ENCODE data around the gene TRPM4.

The TRPM4 gene

DNA sequence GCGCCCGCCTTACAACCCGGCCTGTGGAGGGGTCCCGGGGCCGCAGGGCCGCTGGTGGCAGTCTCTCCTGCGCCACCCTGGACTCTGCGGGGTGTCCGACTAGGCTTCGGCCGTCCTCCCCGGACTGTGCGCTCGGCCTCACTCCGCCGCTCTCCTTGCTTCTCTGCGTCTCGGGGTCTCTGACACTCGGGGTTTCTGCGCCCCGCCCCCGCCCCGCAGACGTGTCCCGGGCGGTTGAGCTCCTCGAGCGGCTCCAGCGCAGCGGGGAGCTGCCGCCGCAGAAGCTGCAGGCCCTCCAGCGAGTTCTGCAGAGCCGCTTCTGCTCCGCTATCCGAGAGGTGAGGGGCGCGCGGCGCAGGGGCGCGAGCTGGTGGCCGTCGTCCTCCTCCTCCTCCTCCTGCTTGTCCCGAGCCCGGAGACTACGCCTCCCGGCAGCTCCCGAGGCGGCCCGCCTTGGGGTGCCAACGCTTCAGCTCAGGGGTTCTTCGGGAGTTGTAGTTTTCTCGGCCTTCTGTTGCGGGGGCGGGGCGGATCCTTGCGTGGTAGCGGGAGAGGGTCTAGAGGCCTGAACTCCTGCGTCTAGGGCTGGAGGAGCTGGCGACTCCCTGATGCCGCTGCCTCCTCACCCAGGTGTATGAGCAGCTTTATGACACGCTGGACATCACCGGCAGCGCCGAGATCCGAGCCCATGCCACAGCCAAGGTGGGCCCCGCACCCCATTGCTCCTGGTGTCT is 42.8 kb upstream of the TRPM4 start:
- H3K4me3 ChIP-seq (ENCODE audit: low read depth, low read length): peak overlapping the region; percentile 69
- H3K4me1 ChIP-seq (ENCODE audit: control insufficient read depth, insufficient read depth, low read length): peaks cover 15% of the 10 kb centered on the region
- ChIA-PET POLR2A (interaction anchor here (0.6 to 2.3 kb wide), 10 partner anchors 11 to 337 kb away, joined by 4 to 22 read pairs (median 6); partner anchors contain the start of genes GYS1, PIH1D1 and RUVBL2), CTCF (interaction anchor here (0.6 to 3.0 kb wide), 11 partner anchors 9 to 462 kb away, joined by 3 to 33 read pairs (median 7); partner anchors contain the start of genes GYS1 and RUVBL2)
- H3K9me3 ChIP-seq (ENCODE audit: control insufficient read depth, insufficient read depth, low read depth, low read length): no peaks in the 10 kb centered on the region
- peak overlapping the region; percentile 84; the same call in 1 of the 2 replicates for H3K27ac ChIP-seq (ENCODE audit: extremely low read depth, low read depth, low read length)
- peaks cover 0 to 10% of the 10 kb centered on the region in 2 experiments; a peak in 2 of 3 replicates for H3K36me3 ChIP-seq (ENCODE audit: control insufficient read depth in 2 of 2, insufficient read depth in 1 of 2, low read length in 2 of 2)
- no peak for TF ChIP-seq ZNF530 (tag by site-specific recombination; IDR thresholded peaks at IDR 0.05; ENCODE audit: low read depth)
- TF ChIP-seq ZNF501 (tag by site-specific recombination; IDR thresholded peaks at IDR 0.05): peak; percentile 56
- TF ChIP-seq IKZF3 (tag by site-specific recombination; IDR thresholded peaks at IDR 0.05): peak; percentile 59; the same call in 1 of the 2 replicates
- peak; percentile 65 for TF ChIP-seq ZIC2 (tag by site-specific recombination; IDR thresholded peaks at IDR 0.05)
- no peak for TF ChIP-seq ZNF169 (tag by site-specific recombination; IDR thresholded peaks at IDR 0.05)
- TF ChIP-seq KLF1 (tag by site-specific recombination; IDR thresholded peaks at IDR 0.05): peak; percentile 73
- TF ChIP-seq ZFHX2 (tag by site-specific recombination; conservative IDR thresholded peaks at IDR 0.05): peak; percentile 76
- TF ChIP-seq ZNF585B (tag by site-specific recombination; IDR thresholded peaks at IDR 0.05): no peak
- TF ChIP-seq, protein P1, sequence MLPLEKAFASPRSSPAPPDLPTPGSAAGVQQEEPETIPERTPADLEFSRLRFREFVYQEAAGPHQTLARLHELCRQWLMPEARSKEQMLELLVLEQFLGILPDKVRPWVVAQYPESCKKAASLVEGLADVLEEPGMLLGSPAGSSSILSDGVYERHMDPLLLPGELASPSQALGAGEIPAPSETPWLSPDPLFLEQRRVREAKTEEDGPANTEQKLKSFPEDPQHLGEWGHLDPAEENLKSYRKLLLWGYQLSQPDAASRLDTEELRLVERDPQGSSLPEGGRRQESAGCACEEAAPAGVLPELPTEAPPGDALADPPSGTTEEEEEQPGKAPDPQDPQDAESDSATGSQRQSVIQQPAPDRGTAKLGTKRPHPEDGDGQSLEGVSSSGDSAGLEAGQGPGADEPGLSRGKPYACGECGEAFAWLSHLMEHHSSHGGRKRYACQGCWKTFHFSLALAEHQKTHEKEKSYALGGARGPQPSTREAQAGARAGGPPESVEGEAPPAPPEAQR (tag by site-specific recombination; IDR thresholded peaks at IDR 0.05): no peak
- TF ChIP-seq ZNF335 (tag by site-specific recombination; conservative IDR thresholded peaks at IDR 0.05): peak; percentile 97
- peak; percentile 65; the same call in 1 of the 2 replicates for TF ChIP-seq ZNF423 (tag by site-specific recombination; IDR thresholded peaks at IDR 0.05)
- TF ChIP-seq, protein P2, sequence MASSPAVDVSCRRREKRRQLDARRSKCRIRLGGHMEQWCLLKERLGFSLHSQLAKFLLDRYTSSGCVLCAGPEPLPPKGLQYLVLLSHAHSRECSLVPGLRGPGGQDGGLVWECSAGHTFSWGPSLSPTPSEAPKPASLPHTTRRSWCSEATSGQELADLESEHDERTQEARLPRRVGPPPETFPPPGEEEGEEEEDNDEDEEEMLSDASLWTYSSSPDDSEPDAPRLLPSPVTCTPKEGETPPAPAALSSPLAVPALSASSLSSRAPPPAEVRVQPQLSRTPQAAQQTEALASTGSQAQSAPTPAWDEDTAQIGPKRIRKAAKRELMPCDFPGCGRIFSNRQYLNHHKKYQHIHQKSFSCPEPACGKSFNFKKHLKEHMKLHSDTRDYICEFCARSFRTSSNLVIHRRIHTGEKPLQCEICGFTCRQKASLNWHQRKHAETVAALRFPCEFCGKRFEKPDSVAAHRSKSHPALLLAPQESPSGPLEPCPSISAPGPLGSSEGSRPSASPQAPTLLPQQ (tag by site-specific recombination; IDR thresholded peaks at IDR 0.05): peak; percentile 99
- TF ChIP-seq KLF9 (tag by site-specific recombination; IDR thresholded peaks at IDR 0.05; ENCODE audit: low read depth): peak; percentile 55; the same call in 1 of the 2 replicates
- peak; percentile 17; the same call in 1 of the 2 replicates for TF ChIP-seq YY2 (tag by site-specific recombination; IDR thresholded peaks at IDR 0.05)
- TF ChIP-seq ZNF138 (tag by site-specific recombination; IDR thresholded peaks at IDR 0.05; ENCODE audit: borderline replicate concordance): no peak
- TF ChIP-seq, protein P3, sequence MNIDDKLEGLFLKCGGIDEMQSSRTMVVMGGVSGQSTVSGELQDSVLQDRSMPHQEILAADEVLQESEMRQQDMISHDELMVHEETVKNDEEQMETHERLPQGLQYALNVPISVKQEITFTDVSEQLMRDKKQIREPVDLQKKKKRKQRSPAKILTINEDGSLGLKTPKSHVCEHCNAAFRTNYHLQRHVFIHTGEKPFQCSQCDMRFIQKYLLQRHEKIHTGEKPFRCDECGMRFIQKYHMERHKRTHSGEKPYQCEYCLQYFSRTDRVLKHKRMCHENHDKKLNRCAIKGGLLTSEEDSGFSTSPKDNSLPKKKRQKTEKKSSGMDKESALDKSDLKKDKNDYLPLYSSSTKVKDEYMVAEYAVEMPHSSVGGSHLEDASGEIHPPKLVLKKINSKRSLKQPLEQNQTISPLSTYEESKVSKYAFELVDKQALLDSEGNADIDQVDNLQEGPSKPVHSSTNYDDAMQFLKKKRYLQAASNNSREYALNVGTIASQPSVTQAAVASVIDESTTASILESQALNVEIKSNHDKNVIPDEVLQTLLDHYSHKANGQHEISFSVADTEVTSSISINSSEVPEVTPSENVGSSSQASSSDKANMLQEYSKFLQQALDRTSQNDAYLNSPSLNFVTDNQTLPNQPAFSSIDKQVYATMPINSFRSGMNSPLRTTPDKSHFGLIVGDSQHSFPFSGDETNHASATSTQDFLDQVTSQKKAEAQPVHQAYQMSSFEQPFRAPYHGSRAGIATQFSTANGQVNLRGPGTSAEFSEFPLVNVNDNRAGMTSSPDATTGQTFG (tag by site-specific recombination; IDR thresholded peaks at IDR 0.05; ENCODE audit: borderline replicate concordance): no peak
- TF ChIP-seq SP7 (tag by site-specific recombination; IDR thresholded peaks at IDR 0.05): peak; percentile 38; the same call in 1 of the 2 replicates
- TF ChIP-seq, protein P4, sequence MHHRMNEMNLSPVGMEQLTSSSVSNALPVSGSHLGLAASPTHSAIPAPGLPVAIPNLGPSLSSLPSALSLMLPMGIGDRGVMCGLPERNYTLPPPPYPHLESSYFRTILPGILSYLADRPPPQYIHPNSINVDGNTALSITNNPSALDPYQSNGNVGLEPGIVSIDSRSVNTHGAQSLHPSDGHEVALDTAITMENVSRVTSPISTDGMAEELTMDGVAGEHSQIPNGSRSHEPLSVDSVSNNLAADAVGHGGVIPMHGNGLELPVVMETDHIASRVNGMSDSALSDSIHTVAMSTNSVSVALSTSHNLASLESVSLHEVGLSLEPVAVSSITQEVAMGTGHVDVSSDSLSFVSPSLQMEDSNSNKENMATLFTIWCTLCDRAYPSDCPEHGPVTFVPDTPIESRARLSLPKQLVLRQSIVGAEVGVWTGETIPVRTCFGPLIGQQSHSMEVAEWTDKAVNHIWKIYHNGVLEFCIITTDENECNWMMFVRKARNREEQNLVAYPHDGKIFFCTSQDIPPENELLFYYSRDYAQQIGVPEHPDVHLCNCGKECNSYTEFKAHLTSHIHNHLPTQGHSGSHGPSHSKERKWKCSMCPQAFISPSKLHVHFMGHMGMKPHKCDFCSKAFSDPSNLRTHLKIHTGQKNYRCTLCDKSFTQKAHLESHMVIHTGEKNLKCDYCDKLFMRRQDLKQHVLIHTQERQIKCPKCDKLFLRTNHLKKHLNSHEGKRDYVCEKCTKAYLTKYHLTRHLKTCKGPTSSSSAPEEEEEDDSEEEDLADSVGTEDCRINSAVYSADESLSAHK (tag by site-specific recombination; IDR thresholded peaks at IDR 0.05): 0 out of 2 replicates have a peak, but pooled peaks have one; percentile 7
- 0 out of 2 replicates have a peak, but pooled peaks have one; percentile 52 for TF ChIP-seq ZFP37 (tag by site-specific recombination; IDR thresholded peaks at IDR 0.05)
- 0 out of 2 replicates have a peak, but pooled peaks have one; percentile 18 for TF ChIP-seq KLF10 (tag by site-specific recombination; IDR thresholded peaks at IDR 0.05)
- 0 out of 2 replicates have a peak, but pooled peaks have one; percentile 44 for TF ChIP-seq ZNF561 (tag by site-specific recombination; IDR thresholded peaks at IDR 0.05; ENCODE audit: borderline replicate concordance)
- TF ChIP-seq ZBTB17 (tag by site-specific recombination; IDR thresholded peaks at IDR 0.05): peak; percentile 85
- TF ChIP-seq, protein P5, sequence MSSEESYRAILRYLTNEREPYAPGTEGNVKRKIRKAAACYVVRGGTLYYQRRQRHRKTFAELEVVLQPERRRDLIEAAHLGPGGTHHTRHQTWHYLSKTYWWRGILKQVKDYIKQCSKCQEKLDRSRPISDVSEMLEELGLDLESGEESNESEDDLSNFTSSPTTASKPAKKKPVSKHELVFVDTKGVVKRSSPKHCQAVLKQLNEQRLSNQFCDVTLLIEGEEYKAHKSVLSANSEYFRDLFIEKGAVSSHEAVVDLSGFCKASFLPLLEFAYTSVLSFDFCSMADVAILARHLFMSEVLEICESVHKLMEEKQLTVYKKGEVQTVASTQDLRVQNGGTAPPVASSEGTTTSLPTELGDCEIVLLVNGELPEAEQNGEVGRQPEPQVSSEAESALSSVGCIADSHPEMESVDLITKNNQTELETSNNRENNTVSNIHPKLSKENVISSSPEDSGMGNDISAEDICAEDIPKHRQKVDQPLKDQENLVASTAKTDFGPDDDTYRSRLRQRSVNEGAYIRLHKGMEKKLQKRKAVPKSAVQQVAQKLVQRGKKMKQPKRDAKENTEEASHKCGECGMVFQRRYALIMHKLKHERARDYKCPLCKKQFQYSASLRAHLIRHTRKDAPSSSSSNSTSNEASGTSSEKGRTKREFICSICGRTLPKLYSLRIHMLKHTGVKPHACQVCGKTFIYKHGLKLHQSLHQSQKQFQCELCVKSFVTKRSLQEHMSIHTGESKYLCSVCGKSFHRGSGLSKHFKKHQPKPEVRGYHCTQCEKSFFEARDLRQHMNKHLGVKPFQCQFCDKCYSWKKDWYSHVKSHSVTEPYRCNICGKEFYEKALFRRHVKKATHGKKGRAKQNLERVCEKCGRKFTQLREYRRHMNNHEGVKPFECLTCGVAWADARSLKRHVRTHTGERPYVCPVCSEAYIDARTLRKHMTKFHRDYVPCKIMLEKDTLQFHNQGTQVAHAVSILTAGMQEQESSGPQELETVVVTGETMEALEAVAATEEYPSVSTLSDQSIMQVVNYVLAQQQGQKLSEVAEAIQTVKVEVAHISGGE (tag by site-specific recombination; conservative IDR thresholded peaks at IDR 0.05; ENCODE audit: low read depth): 0 out of 2 replicates have a peak, but pooled peaks have one; percentile 6
- TF ChIP-seq ZFP41 (tag by site-specific recombination; IDR thresholded peaks at IDR 0.05; ENCODE audit: borderline replicate concordance): no peak

Measured in HEK293 (cell line).